Upper lobe of left lung (tissue), 6 donors: ENCODE results near the gene IKBIP. TPM values are rescaled to one million over a fixed set of nuclear protein-coding genes. Genes with fewer than 3 reads are reported as not detected.

Source experiments
- ATAC-seq, 2 donors: fragments of 200-7000 bp; cut with Tn5 transposase; one replicate each; pipeline ENCODE4 v1.9.1; 2022; ENCODE audit warnings: mild to moderate bottlenecking in 2 of 2, moderate library complexity in 2 of 2; ENCODE audit not compliant: low FRiP score in 2 of 2
- DNase-seq, 2 donors: peaks; one replicate each; pipeline ENCODE4 v3.0.0-alpha.2; 2019 to 2020
- H3K27ac ChIP-seq, 4 donors: fragments of 200-600 bp; sonication (generic); one replicate each; pipeline ENCODE4 v1.5.1; 2016 to 2019
- H3K27me3 ChIP-seq, 4 donors: fragments of 200-600 bp; sonication (generic); one replicate each; pipeline ENCODE4 v1.5.1; 2017 to 2019
- H3K36me3 ChIP-seq, 4 donors: fragments of 200-600 bp; sonication (generic); one replicate each; pipeline ENCODE4 v1.5.1; 2016 to 2019
- H3K4me1 ChIP-seq, 4 donors: fragments of 200-600 bp; sonication (generic); one replicate each; pipeline ENCODE4 v1.5.1; 2018 to 2019
- H3K4me3 ChIP-seq, 4 donors: fragments of 200-600 bp; sonication (generic); one replicate each; pipeline ENCODE4 v1.5.1; 2017 to 2019; ENCODE audit warnings: mild to moderate bottlenecking in 2 of 4, moderate library complexity in 1 of 4
- H3K9me3 ChIP-seq, 4 donors: fragments of 200-600 bp; sonication (generic); one replicate each; pipeline ENCODE4 v1.5.1; 2018 to 2019
- EP300 ChIP-seq, 4 donors: sonication (generic); formaldehyde crosslinking; IDR thresholded peaks; one replicate each; pipeline ENCODE4 v1.5.1; 2017; ENCODE audit warnings: antibody characterized with exemption in 4 of 4, control low read depth in 2 of 4
- POLR2A ChIP-seq, 4 donors: fragments of 450-650 bp; IDR thresholded peaks; one replicate each; pipeline ENCODE4 v1.5.1; 2016 to 2017; ENCODE audit warnings: antibody characterized with exemption in 4 of 4, mild to moderate bottlenecking in 2 of 4
- POLR2AphosphoS5 ChIP-seq, 2 donors: sonication (generic); formaldehyde crosslinking; IDR thresholded peaks; one replicate each; pipeline ENCODE4 v1.5.1; 2017; ENCODE audit warnings: antibody characterized with exemption in 2 of 2
- WGBS, 2 donors: methylation state at CpG; one replicate each; pipeline ENCODE4 v1.1.5; 2017 to 2018; 5-methylcytosine and 5-hydroxymethylcytosine counted together
- total RNA-seq, 6 donors: library from RNA; depleted of rRNA in 4 of 6; stranded (reverse); fragments of >200 nt in 4 of 6; gene quantifications; one replicate each; pipeline versions ENCODE4 v1.1.0 to v1.2.1, GENCODE V29; 2016 to 2021
- TF ChIP-seq, protein P1 (sequence below), 6 experiments: fragments of 450-650 bp in 4 of 6; fragments of 200-600 bp in 2 of 6; sonication (generic) in 2 of 6; IDR thresholded peaks; one replicate each; pipeline ENCODE4 v1.5.1; 2016 to 2019; ENCODE audit warnings: antibody characterized with exemption in 6 of 6
- donor health status: DM: no; HTN: no; CAD: no; lungs with moderate emphysema.
- donor health status: DM: no; HTN: yes; CAD: no; lungs with severe emphysema.

Gene IKBIP
- total RNA-seq, 6 donors from 2014 or later = 1.0 to 17.8 (median 11.2) TPM

- Histone ChIP-seq H3K4me3 (no peak overlapping the region), H3K27me3 (no peaks in the 10 kb centered on the region), H3K4me1 (no peaks in the 10 kb centered on the region), H3K27ac (no peak overlapping the region), H3K9me3 (no peaks in the 10 kb centered on the region), H3K36me3 (peaks cover 3 to 73% (median 23%) of the 10 kb centered on the region in 4 donors)
- 64 to 65% methylated on average over 7 of the region's 7 CpGs for WGBS, 2 donors
- no peak for TF ChIP-seq POLR2A (IDR thresholded peaks at IDR 0.05)
- TF ChIP-seq POLR2AphosphoS5 (IDR thresholded peaks at IDR 0.05) = no peak
- no peak for TF ChIP-seq EP300 (IDR thresholded peaks at IDR 0.05)
- TF ChIP-seq, protein P1, sequence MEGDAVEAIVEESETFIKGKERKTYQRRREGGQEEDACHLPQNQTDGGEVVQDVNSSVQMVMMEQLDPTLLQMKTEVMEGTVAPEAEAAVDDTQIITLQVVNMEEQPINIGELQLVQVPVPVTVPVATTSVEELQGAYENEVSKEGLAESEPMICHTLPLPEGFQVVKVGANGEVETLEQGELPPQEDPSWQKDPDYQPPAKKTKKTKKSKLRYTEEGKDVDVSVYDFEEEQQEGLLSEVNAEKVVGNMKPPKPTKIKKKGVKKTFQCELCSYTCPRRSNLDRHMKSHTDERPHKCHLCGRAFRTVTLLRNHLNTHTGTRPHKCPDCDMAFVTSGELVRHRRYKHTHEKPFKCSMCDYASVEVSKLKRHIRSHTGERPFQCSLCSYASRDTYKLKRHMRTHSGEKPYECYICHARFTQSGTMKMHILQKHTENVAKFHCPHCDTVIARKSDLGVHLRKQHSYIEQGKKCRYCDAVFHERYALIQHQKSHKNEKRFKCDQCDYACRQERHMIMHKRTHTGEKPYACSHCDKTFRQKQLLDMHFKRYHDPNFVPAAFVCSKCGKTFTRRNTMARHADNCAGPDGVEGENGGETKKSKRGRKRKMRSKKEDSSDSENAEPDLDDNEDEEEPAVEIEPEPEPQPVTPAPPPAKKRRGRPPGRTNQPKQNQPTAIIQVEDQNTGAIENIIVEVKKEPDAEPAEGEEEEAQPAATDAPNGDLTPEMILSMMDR (IDR thresholded peaks at IDR 0.05) = no peak
- ATAC-seq (no peak), DNase-seq (no peak)
Measured at GRCh38 chr12:98671459-98671858, 26.9 kb upstream of the IKBIP start.

- Histone ChIP-seq H3K4me3 (no peak overlapping the region), H3K4me1 (no peaks in the 10 kb centered on the region), H3K27ac (no peak overlapping the region), H3K27me3 (no peaks in the 10 kb centered on the region), H3K9me3 (no peaks in the 10 kb centered on the region), H3K36me3 (peaks cover 3 to 85% (median 33%) of the 10 kb centered on the region in 4 donors)
- no peak for ATAC-seq
- no peak for DNase-seq
- TF ChIP-seq POLR2A (IDR thresholded peaks at IDR 0.05) = no peak
- TF ChIP-seq EP300 (IDR thresholded peaks at IDR 0.05) = no peak
- no peak for TF ChIP-seq POLR2AphosphoS5 (IDR thresholded peaks at IDR 0.05)
- TF ChIP-seq, protein P1 (IDR thresholded peaks at IDR 0.05) = no peak
- WGBS, 2 donors = 78 to 79% methylated on average over 3 of the region's 3 CpGs
Measured at GRCh38 chr12:98669751-98670150, 25.2 kb upstream of the IKBIP start.

DNA sequence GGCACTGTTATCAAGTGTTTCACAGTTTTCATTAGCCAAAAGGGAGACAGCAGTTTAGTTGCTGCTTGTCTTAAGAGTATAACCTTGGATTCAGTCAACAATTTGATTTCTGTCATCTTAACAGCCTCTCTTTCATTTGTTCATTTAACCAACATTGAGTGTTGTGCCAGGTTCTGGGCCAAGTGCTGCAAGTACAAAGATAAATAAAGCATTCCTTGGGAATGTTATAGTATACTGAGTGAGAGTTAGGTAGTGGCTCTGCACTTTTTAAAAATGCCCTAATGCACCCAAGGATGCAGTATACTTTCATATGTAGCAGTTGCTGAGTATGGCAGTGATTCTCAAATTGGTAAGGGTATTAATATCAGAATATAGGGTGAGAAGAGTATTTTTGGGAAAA lies 15.9 kb upstream of the IKBIP start:
- Histone ChIP-seq H3K4me1 (peaks cover 0 to 3% (median 0%) of the 10 kb centered on the region in 4 donors), H3K27me3 (no peaks in the 10 kb centered on the region), H3K9me3 (no peaks in the 10 kb centered on the region), H3K36me3 (peaks cover 18 to 96% (median 42%) of the 10 kb centered on the region in 4 donors), H3K4me3 (no peak overlapping the region), H3K27ac (no peak overlapping the region)
- ATAC-seq = no peak
- no peak for DNase-seq
- TF ChIP-seq, protein P1 (IDR thresholded peaks at IDR 0.05) = no peak
- no peak for TF ChIP-seq POLR2A (IDR thresholded peaks at IDR 0.05)
- TF ChIP-seq EP300 (IDR thresholded peaks at IDR 0.05) = no peak
- no peak for TF ChIP-seq POLR2AphosphoS5 (IDR thresholded peaks at IDR 0.05)

GRCh38 chr12:98656289-98657101 lies 11.9 kb upstream of the IKBIP start:
- Histone ChIP-seq H3K4me1 (peaks cover 0 to 3% (median 0%) of the 10 kb centered on the region in 4 donors), H3K36me3 (peaks cover 4 to 75% (median 21%) of the 10 kb centered on the region in 4 donors), H3K9me3 (no peaks in the 10 kb centered on the region), H3K27me3 (no peaks in the 10 kb centered on the region), H3K27ac (peak overlapping the region in 1 of 4 donors; percentile 42), H3K4me3 (no peak overlapping the region)
- DNase-seq = no peak
- ATAC-seq = no peak
- TF ChIP-seq EP300 (IDR thresholded peaks at IDR 0.05) (no peak), POLR2AphosphoS5 (IDR thresholded peaks at IDR 0.05) (no peak), POLR2A (IDR thresholded peaks at IDR 0.05) (no peak)
- TF ChIP-seq, protein P1 (IDR thresholded peaks at IDR 0.05) = no peak
- WGBS, 2 donors = 59 to 61% methylated on average over 6 of the region's 6 CpGs
